Thyroid gland (tissue), 4 donors: ENCODE measurements around the gene NLGN1.

ENCODE experiments used
- POLR2A ChIP-seq, 2 donors: fragments of 450-650 bp; IDR thresholded peaks; one replicate each; pipeline ENCODE4 v1.6.1; 2017; ENCODE audit warnings: antibody characterized with exemption in 2 of 2, mild to moderate bottlenecking in 2 of 2, moderate library complexity in 1 of 2
- TF ChIP-seq, protein P1 (sequence below), 6 experiments: fragments of 200-600 bp in 3 of 6; fragments of 450-650 bp in 3 of 6; sonication (generic) in 3 of 6; IDR thresholded peaks; one replicate each; pipeline ENCODE4 v1.5.1; 2016 to 2019; ENCODE audit warnings: antibody characterized with exemption in 6 of 6, mild to moderate bottlenecking in 2 of 6, inconsistent platforms in 1 of 6, moderate library complexity in 1 of 6

DNA sequence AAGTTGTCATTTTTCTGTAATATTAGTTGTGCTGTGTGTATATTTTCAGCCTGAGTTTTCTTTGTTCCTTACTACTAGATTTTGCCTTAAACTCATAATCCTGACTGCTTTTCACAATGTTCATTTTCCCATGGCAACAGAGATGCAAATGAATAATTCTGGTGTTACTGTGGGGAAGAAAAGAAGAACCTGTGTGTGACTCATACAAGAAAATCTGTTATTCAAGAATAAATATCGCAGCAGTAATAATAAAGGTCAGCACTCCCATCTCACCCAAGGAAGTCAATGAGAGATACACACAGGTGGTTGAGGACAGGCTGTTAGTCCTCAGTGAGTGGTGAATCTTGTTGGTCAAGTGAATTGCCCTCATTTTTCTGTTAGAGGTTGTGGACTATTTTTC, 805.0 kb downstream of the NLGN1 start:
- no peak for TF ChIP-seq POLR2A (IDR thresholded peaks at IDR 0.05)
- TF ChIP-seq, protein P1, sequence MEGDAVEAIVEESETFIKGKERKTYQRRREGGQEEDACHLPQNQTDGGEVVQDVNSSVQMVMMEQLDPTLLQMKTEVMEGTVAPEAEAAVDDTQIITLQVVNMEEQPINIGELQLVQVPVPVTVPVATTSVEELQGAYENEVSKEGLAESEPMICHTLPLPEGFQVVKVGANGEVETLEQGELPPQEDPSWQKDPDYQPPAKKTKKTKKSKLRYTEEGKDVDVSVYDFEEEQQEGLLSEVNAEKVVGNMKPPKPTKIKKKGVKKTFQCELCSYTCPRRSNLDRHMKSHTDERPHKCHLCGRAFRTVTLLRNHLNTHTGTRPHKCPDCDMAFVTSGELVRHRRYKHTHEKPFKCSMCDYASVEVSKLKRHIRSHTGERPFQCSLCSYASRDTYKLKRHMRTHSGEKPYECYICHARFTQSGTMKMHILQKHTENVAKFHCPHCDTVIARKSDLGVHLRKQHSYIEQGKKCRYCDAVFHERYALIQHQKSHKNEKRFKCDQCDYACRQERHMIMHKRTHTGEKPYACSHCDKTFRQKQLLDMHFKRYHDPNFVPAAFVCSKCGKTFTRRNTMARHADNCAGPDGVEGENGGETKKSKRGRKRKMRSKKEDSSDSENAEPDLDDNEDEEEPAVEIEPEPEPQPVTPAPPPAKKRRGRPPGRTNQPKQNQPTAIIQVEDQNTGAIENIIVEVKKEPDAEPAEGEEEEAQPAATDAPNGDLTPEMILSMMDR (IDR thresholded peaks at IDR 0.05) = no peak
